ENCODE results near the gene LAMB3. TPM values are rescaled to one million over a fixed set of nuclear protein-coding genes. Genes with fewer than 3 reads are reported as not detected.
A peak's percentile ranks its signal among the peaks of the same experiment; 100 is the strongest.

The LAMB3 gene
- total RNA-seq, 6 experiments from 2014 or later: 8.0 to 10.3 (median 9.8) TPM

DNA sequence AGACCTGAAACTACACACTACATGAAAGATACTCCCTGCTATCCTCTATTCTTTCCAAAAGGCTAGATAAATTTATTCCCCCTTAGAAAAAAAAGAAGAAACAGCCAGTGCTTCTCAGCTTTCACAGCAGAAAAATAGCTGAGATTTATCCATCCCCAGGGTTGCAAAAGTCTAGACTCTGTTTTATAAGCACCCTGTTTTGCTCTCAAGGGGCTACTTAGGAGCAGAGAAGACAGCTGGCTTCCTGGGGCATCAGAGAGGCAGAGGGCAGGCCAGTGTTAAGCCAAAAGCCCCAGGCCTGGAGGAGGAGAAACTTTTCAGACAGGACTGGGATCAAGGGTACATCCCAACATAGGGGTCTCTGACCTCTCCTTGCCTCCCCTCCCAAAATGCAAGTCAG lies 3.9 kb downstream of the LAMB3 start:
- TF ChIP-seq CTCF (IDR thresholded peaks at IDR 0.05): no peak
- Mint-ChIP-seq H3K27me3 (ENCODE audit: insufficient read depth) (peaks cover 2% of the 10 kb centered on the region), H3K27ac (peak overlapping the region; percentile 77), H3K4me1 (ENCODE audit: low read depth) (peaks cover 82% of the 10 kb centered on the region), H3K9me3 (no peaks in the 10 kb centered on the region), H3K36me3 (ENCODE audit: low read depth) (no peaks in the 10 kb centered on the region), H3K4me3 (peak overlapping the region; percentile 8; the same call in 1 of the 2 replicates)
- no peak for DNase-seq

DNA sequence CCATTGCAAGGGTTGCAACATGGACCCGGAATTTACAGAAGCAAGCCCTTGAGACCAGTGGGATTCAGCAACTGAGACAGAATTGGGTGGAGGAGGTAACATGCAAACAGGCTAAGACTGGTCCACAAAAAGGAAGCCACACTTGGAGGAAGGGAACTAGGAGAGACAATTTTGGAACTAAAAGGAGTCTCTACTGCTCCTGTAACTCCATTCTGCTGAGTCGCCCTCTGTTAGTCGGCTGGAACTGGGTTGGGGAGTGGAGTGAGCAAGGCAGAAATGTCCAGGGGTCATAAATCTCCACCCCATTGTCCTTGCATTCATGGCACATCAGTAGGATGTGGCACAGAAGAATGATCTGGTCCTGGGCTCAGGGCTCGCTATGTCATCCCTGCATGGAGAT lies 5.1 kb downstream of the LAMB3 start:
- DNase-seq: no peak
- peak overlapping the region; percentile 65 for H3K27ac Mint-ChIP-seq

GRCh38 chr1:209646558-209646957 lies 5.7 kb downstream of the LAMB3 start:
- TF ChIP-seq CTCF (IDR thresholded peaks at IDR 0.05): peak; percentile 77
- Mint-ChIP-seq H3K4me1 (ENCODE audit: low read depth) (peaks cover 72% of the 10 kb centered on the region), H3K27ac (peak overlapping the region; percentile 65), H3K36me3 (ENCODE audit: low read depth) (no peaks in the 10 kb centered on the region), H3K27me3 (ENCODE audit: insufficient read depth) (peaks cover 2% of the 10 kb centered on the region), H3K9me3 (no peaks in the 10 kb centered on the region), H3K4me3 (peak overlapping the region; percentile 30; the same call in 1 of the 2 replicates)
- peak; percentile 61 for DNase-seq

More for the DNA sequence above, 5.1 kb downstream of the LAMB3 start:
- peak overlapping the region; percentile 30 for H3K4me3 Mint-ChIP-seq
- H3K9me3 Mint-ChIP-seq: no peaks in the 10 kb centered on the region
- peaks cover 2% of the 10 kb centered on the region for H3K27me3 Mint-ChIP-seq (ENCODE audit: insufficient read depth)
- peaks cover 78% of the 10 kb centered on the region for H3K4me1 Mint-ChIP-seq (ENCODE audit: low read depth)
- TF ChIP-seq CTCF (IDR thresholded peaks at IDR 0.05): no peak
- H3K36me3 Mint-ChIP-seq (ENCODE audit: low read depth): no peaks in the 10 kb centered on the region

DNA sequence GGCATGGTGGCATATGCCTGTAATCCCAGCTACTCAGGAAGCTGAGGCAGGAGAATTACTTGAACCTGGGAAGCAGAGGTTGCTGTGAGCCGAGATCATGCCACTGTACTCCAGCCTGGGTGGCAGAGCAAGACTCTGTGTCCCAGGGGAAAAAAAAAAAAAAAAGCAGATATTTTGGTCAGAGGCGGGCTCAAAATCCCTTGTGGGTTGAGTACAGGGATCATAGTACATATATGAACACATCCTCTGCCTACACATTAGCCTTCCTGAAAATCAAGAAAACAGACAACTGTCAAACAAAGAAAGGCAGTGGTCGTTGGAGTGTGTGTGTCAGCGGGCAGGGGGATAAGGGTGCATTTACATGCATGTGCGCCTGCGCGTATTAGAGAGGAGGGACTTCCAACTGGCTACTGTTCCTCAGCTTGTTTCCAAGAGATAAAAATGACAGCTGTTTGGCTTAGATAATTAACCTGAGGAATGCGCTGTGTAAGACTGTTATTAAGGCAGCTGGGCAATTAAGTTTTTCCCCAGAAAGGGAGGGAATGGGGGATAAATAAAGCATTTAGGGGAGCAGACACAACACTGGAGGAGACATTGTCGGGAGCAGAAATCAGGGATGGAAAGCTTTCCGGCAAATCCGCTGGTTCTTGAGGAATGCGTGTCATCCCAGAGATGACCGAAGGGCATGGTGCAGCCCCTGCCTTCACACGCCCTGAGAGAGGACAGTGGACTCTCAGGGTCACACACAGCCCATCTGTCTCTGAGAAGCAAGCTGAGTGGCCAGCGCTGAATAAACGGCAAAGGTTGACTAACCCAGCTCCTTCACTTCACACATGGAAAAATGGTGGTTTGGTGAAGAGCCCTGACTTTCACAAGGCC lies 6.4 kb downstream of the LAMB3 start:
- no peak overlapping the region for H3K27ac Mint-ChIP-seq
- peaks cover 65% of the 10 kb centered on the region for H3K4me1 Mint-ChIP-seq (ENCODE audit: low read depth)
- H3K9me3 Mint-ChIP-seq: no peaks in the 10 kb centered on the region
- H3K36me3 Mint-ChIP-seq (ENCODE audit: low read depth): no peaks in the 10 kb centered on the region
- H3K4me3 Mint-ChIP-seq: no peak overlapping the region
- TF ChIP-seq CTCF (IDR thresholded peaks at IDR 0.05): no peak
- H3K27me3 Mint-ChIP-seq (ENCODE audit: insufficient read depth): peaks cover 2% of the 10 kb centered on the region
- DNase-seq: no peak

- H3K4me1 Mint-ChIP-seq (ENCODE audit: low read depth): peaks cover 41% of the 10 kb centered on the region
- no peaks in the 10 kb centered on the region for H3K9me3 Mint-ChIP-seq
- DNase-seq: no peak
- no peak for TF ChIP-seq CTCF (IDR thresholded peaks at IDR 0.05)
- no peak overlapping the region for H3K4me3 Mint-ChIP-seq
- no peak overlapping the region for H3K27ac Mint-ChIP-seq
- peaks cover 2% of the 10 kb centered on the region; the same call in 1 of the 2 replicates for H3K27me3 Mint-ChIP-seq (ENCODE audit: insufficient read depth)
- H3K36me3 Mint-ChIP-seq (ENCODE audit: low read depth): no peaks in the 10 kb centered on the region
Measured at GRCh38 chr1:209643285-209644020, 8.8 kb downstream of the LAMB3 start.

Measured in HFFc6 (cell line).